ENCODE data around the gene FTCD. TPM values are rescaled to one million over a fixed set of nuclear protein-coding genes. Genes with fewer than 3 reads are reported as not detected.

The FTCD gene
- polyA plus RNA-seq, 3 donors, result not detected

DNA sequence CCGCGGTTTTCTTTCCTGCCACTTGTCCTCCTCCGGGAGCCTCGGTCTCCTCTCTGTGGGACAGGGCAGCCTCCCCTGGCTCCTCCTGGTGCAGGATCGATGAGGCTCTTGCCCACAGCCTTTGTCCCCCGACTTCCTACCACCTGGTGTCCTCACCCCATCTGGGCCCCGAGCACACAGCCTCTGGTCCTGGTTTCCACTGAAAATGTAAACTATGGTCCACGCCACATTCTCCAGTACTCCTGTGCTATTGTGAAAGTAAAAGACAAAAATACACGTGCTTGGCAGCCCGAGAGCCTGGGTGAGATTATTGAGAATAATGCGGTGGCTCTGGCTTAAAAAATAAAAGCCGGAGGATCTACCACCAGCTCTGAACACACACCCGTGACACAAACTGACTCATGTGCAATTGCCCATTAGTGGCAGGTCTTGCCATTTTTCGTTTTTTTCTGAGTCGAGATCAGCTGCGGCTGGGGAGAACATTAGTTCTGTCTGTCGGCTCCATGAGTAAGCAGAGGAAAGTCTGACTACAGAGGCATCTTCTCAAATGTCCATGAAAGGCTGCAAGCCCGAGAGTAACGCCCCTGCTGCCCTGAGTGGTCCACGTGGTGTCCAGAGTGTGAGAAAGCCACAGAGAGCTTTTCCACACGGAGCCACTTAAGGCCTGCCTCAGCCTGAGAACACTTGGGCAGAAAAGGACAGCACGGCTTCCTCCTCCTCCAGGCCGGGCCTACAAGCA is 63.2 kb downstream of the FTCD start:
- no peak overlapping the region for H2AFZ ChIP-seq (ENCODE audit: insufficient read depth, low read depth, low read length, poor library complexity, severe bottlenecking)
- DNase-seq, result no peak
- intact Hi-C loops (cut with micrococcal nuclease), result no loop called here
- TF ChIP-seq, protein P1, sequence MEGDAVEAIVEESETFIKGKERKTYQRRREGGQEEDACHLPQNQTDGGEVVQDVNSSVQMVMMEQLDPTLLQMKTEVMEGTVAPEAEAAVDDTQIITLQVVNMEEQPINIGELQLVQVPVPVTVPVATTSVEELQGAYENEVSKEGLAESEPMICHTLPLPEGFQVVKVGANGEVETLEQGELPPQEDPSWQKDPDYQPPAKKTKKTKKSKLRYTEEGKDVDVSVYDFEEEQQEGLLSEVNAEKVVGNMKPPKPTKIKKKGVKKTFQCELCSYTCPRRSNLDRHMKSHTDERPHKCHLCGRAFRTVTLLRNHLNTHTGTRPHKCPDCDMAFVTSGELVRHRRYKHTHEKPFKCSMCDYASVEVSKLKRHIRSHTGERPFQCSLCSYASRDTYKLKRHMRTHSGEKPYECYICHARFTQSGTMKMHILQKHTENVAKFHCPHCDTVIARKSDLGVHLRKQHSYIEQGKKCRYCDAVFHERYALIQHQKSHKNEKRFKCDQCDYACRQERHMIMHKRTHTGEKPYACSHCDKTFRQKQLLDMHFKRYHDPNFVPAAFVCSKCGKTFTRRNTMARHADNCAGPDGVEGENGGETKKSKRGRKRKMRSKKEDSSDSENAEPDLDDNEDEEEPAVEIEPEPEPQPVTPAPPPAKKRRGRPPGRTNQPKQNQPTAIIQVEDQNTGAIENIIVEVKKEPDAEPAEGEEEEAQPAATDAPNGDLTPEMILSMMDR (IDR thresholded peaks at IDR 0.05), result no peak
- WGBS (ENCODE audit: insufficient coverage), result 94% methylated on average over 15 of the region's 23 CpGs
- H3K27ac Mint-ChIP-seq, result no peak overlapping the region
- no peaks in the 10 kb centered on the region for H3K4me1 Mint-ChIP-seq
- H3K4me3 Mint-ChIP-seq, result no peak overlapping the region
- no peak overlapping the region for H3K4me3 ChIP-seq (replicated peaks in 1 of 3; ENCODE audit: low read depth in 2 of 3, low read length in 3 of 3)
- peaks cover 6 to 42% (median 15%) of the 10 kb centered on the region in 7 donors for H3K9me3 Mint-ChIP-seq
- no peaks in the 10 kb centered on the region for H3K79me2 ChIP-seq (ENCODE audit: insufficient read depth, low read length)
- peaks cover 0 to 9% of the 10 kb centered on the region in 2 donors for H3K27me3 ChIP-seq (ENCODE audit: control insufficient read depth in 2 of 2, insufficient read depth in 2 of 2, low read length in 2 of 2)
- no peak overlapping the region for H3K9ac ChIP-seq (ENCODE audit: insufficient read depth, low read length, poor library complexity, severe bottlenecking)
- no peaks in the 10 kb centered on the region for H3K36me3 ChIP-seq (replicated peaks in 1 of 2; ENCODE audit: control insufficient read depth in 1 of 2, insufficient read depth in 2 of 2, low read length in 2 of 2)
- H3K4me2 ChIP-seq (replicated peaks; ENCODE audit: extremely low read depth, low read length, poor library complexity, severe bottlenecking), result no peak overlapping the region
- no peak overlapping the region for H3K27ac ChIP-seq (ENCODE audit: low read depth in 1 of 2, low read length in 2 of 2)
- no peaks in the 10 kb centered on the region for H4K20me1 ChIP-seq (ENCODE audit: insufficient read depth, low read length)
- no peaks in the 10 kb centered on the region for H3K4me1 ChIP-seq (ENCODE audit: control insufficient read depth in 1 of 2, insufficient read depth in 2 of 2, low read length in 2 of 2)
- H3K27me3 Mint-ChIP-seq (ENCODE audit: low read depth in 3 of 3), result peaks cover 14 to 19% (median 16%) of the 10 kb centered on the region in 3 donors
- peaks cover 0 to 5% of the 10 kb centered on the region in 2 donors for H3K9me3 ChIP-seq (replicated peaks in 1 of 2; ENCODE audit: control insufficient read depth in 1 of 2, insufficient read depth in 1 of 2, low read length in 2 of 2)
- no peaks in the 10 kb centered on the region for H3K36me3 Mint-ChIP-seq

DNA sequence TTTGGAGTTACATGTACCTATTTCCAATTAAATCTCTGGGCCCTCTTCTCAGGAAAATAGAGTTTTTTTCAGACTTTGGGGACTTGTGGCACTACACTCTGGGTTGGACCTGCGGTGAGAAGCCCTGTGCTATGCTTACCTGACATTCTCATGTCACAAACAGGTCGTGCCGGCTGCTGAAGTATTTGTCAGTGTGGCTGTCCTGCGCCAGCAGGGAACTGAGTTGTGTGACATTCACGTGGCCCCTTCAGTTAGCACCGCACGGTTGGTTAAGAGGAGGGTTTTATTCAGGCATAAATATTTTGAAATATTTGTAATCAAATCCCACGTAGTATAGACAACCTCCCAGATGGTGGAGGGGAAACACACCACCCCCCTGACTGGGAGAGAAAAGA is 63.8 kb downstream of the FTCD start:
- Histone ChIP-seq H3K4me2 (replicated peaks; ENCODE audit: extremely low read depth, low read length, poor library complexity, severe bottlenecking) (no peak overlapping the region), H3K27ac (ENCODE audit: low read depth in 1 of 2, low read length in 2 of 2) (no peak overlapping the region), H3K4me1 (ENCODE audit: control insufficient read depth in 1 of 2, insufficient read depth in 2 of 2, low read length in 2 of 2) (no peaks in the 10 kb centered on the region), H3K4me3 (replicated peaks in 1 of 3; ENCODE audit: low read depth in 2 of 3, low read length in 3 of 3) (no peak overlapping the region), H3K27me3 (ENCODE audit: control insufficient read depth in 2 of 2, insufficient read depth in 2 of 2, low read length in 2 of 2) (peaks cover 0 to 4% of the 10 kb centered on the region in 2 donors), H3K36me3 (replicated peaks in 1 of 2; ENCODE audit: control insufficient read depth in 1 of 2, insufficient read depth in 2 of 2, low read length in 2 of 2) (no peaks in the 10 kb centered on the region), H3K9ac (ENCODE audit: insufficient read depth, low read length, poor library complexity, severe bottlenecking) (no peak overlapping the region), H3K9me3 (replicated peaks in 1 of 2; ENCODE audit: control insufficient read depth in 1 of 2, insufficient read depth in 1 of 2, low read length in 2 of 2) (peaks cover 3 to 5% of the 10 kb centered on the region in 2 donors), H3K79me2 (ENCODE audit: insufficient read depth, low read length) (no peaks in the 10 kb centered on the region), H2AFZ (ENCODE audit: insufficient read depth, low read depth, low read length, poor library complexity, severe bottlenecking) (no peak overlapping the region), H4K20me1 (ENCODE audit: insufficient read depth, low read length) (no peaks in the 10 kb centered on the region)
- no peak overlapping the region for H3K27ac Mint-ChIP-seq
- H3K27me3 Mint-ChIP-seq (ENCODE audit: low read depth in 3 of 3), result peaks cover 8 to 13% (median 12%) of the 10 kb centered on the region in 3 donors
- TF ChIP-seq, protein P1 (IDR thresholded peaks at IDR 0.05), result no peak
- no peak for DNase-seq
- H3K9me3 Mint-ChIP-seq, result peaks cover 12 to 46% (median 19%) of the 10 kb centered on the region in 7 donors
- 100% methylated on average over 1 of the region's 8 CpGs for WGBS (ENCODE audit: insufficient coverage)
- no peaks in the 10 kb centered on the region for H3K36me3 Mint-ChIP-seq
- no peak overlapping the region for H3K4me3 Mint-ChIP-seq
- intact Hi-C loops (cut with micrococcal nuclease), result no loop called here
- no peaks in the 10 kb centered on the region for H3K4me1 Mint-ChIP-seq

Measured in CD14-positive monocyte (primary cell).